Measurements from ENCODE around the gene GGCX.

GGCX gene

GRCh38 chr2:85541753-85542457 is 19.4 kb downstream of the GGCX start:
- DNase-seq (ENCODE audit: low read depth), result no peak

- DNase-seq (ENCODE audit: low read depth), result no peak
Measured at GRCh38 chr2:85541262-85541661, 20.0 kb downstream of the GGCX start.

DNA sequence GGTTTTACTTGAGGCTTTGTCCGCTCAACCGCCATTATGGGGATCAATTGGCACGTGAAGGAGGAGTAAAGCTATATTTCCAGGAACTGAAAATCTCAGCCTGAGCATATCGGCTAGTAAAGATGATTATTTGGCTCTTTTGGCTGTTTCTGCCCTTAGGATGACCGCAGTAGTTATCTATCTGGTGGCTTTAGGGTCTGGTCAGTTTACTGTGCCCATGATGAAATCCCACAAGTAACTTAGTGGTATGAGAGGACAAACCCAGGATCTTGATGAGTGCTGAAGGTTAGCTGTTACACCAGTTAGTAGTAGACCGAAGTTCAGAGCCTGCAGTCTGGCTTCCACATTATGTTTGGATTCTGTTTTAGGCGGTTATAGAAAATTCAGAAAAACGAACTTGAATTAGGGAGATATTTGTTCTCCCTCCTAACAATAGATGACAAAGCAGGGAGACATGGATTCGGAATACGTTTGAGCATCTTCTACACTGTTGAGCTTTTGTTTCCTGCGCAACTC is 21.1 kb downstream of the GGCX start:
- DNase-seq (ENCODE audit: low read depth), result no peak

- peak; percentile 56 for DNase-seq (ENCODE audit: low read depth)
Measured at GRCh38 chr2:85539361-85540132, 21.7 kb downstream of the GGCX start.

GRCh38 chr2:85538507-85539360 is 22.6 kb downstream of the GGCX start, which contains the start of gene MAT2A:
Gene MAT2A (plus strand): TSS chr2:85539168. CDS start chr2:85539288, 120 bp downstream.
- peak; percentile 84 for DNase-seq (ENCODE audit: low read depth)

- DNase-seq (ENCODE audit: low read depth), result no peak
Measured at GRCh38 chr2:85537600-85538506, 23.4 kb downstream of the GGCX start.

- no peak for DNase-seq (ENCODE audit: low read depth)
Measured at GRCh38 chr2:85536479-85536878, 24.8 kb downstream of the GGCX start.

DNA sequence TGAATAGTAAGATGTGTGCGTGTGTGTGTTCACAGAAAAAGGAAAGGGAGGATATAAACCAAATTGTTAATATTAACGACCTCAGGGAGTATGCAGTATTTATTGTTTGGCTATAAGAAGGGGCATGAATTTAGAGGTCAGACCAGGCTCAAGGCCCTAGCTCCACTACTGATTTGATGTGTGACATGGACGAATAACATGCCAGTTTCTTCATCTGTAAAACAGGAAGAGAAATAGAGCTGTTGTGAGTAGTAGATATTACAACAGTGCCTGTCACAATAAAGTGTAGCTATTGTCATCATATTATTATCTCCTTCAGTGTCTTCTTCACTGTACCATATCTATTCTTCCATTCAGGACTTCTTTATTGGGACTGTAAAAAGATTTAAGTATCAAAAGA is 26.4 kb downstream of the GGCX start:
- DNase-seq (ENCODE audit: low read depth), result no peak

GRCh38 chr2:85534099-85534498 is 27.2 kb downstream of the GGCX start:
- DNase-seq (ENCODE audit: low read depth), result no peak

- no peak for DNase-seq (ENCODE audit: low read depth)
Measured at GRCh38 chr2:85531589-85531988, 29.7 kb downstream of the GGCX start.

- DNase-seq (ENCODE audit: low read depth), result no peak
Measured at GRCh38 chr2:85529809-85530208, 31.5 kb downstream of the GGCX start.

DNA sequence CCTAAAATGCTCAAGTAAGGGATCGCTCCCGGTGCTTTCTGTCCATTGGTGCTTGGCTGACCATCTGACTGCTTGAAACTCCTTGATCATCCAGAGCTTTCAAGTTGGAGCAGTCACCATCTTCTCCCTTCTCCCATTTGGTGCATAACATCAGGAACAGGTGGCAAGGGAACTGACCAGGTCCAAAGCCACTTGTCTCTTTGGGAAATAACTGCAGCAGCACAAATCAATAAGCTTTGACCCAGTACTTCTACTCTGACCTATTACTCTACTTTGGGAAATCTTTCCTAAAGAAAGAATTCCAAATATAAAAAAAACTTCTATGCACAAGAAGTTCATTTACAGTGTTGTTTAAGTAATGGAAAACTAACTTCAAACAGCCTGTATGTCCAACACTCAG is 32.9 kb downstream of the GGCX start:
- DNase-seq (ENCODE audit: low read depth), result no peak

GRCh38 chr2:85527787-85528186 is 33.5 kb downstream of the GGCX start:
- no peak for DNase-seq (ENCODE audit: low read depth)

DNA sequence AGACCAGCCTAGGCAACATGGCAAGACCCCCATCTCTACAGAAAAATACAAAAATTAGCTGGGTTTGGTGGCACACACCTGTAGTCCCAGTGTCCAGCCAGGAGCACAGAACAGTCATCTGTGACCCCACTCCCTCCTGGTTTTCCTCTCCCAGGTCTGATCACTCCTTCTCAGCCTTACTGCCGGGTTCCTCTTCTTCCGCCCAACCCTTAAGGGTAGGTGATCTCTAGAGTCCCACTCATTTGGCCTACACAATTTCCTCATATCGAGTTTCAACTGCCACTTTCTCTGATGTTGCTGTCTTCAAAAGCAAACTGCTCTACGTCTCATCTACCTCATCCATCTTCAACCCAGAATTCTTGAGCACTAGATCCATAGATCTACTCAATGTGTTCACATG is 35.7 kb downstream of the GGCX start:
- no peak for DNase-seq (ENCODE audit: low read depth)

DNA sequence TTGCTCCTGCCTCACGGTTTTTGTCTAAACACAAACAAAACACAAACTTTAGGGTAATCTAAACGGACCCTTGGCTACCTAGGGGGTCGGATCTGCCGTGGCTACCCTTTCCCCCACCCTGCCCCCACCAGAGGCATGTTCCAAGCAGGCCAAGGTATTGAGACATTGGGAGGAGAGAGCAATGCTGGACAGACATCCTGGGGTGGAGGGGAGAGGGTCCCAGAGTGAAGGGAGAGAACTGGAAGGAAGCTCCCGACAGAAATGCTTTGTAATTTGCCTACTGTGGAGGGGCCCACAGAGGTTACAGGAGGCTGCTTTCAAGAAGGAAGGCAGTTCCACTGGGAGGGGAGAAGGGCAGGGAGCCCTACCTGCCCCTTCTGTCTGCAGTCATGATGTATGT is 36.3 kb downstream of the GGCX start:
- DNase-seq (ENCODE audit: low read depth), result no peak

- no peak for DNase-seq (ENCODE audit: low read depth)
Measured at GRCh38 chr2:85524336-85524908, 36.9 kb downstream of the GGCX start.

DNA sequence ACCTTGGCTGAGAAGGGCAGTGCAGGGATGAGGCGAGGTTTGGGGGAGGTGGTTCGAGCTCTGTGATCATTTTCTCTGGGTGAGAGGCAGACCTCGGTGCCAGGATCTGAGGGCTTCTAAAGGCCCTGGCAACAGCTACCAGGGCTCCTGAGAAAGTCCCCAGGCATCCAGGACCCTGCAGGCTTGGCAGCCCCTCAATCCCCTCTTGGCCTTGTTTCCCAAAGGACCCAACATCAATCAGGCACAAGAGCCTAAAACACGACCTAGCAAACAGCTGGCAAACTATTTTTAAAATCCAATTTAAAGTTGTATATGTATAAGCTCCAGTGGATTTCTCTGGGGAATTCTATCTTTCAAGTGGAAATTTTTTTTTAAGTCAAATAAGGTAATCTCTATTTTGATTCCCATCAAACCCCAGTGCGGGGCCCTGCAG is 37.4 kb downstream of the GGCX start:
- DNase-seq (ENCODE audit: low read depth), result no peak

GRCh38 chr2:85523062-85523902 is 38.0 kb downstream of the GGCX start:
- no peak for DNase-seq (ENCODE audit: low read depth)

DNA sequence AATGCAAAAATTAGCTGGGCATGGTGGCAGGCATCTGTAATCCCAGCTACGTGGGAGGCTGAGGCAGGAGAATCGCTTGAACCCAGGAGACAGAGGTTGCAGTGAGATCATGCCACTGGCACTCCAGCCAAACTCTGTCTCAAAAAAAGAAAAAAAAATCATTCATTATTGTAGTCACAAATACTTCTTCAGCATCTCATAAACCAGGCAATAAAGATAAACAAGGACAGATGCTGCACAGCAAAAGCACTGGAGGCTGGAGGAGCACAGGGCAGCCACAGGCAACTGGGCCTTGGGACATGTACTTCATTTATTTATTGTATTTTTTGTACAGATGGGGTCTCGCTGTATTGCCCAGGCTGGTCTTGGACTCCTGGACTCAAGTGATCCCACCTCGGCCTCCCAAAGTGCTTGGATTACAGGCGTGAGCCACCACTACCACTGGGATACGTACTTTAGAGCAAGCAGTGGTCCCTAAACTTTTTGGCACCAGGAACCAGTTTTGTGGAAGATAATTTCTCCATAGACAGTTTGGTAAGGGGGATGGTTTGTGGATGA is 39.1 kb downstream of the GGCX start:
- DNase-seq (ENCODE audit: low read depth), result no peak

Data from activated T-helper 1 cell treated with Interleukin-2 at 50 U/mL for 16 hours (primary cell).